ENCODE results near the gene MCL1.

DNA sequence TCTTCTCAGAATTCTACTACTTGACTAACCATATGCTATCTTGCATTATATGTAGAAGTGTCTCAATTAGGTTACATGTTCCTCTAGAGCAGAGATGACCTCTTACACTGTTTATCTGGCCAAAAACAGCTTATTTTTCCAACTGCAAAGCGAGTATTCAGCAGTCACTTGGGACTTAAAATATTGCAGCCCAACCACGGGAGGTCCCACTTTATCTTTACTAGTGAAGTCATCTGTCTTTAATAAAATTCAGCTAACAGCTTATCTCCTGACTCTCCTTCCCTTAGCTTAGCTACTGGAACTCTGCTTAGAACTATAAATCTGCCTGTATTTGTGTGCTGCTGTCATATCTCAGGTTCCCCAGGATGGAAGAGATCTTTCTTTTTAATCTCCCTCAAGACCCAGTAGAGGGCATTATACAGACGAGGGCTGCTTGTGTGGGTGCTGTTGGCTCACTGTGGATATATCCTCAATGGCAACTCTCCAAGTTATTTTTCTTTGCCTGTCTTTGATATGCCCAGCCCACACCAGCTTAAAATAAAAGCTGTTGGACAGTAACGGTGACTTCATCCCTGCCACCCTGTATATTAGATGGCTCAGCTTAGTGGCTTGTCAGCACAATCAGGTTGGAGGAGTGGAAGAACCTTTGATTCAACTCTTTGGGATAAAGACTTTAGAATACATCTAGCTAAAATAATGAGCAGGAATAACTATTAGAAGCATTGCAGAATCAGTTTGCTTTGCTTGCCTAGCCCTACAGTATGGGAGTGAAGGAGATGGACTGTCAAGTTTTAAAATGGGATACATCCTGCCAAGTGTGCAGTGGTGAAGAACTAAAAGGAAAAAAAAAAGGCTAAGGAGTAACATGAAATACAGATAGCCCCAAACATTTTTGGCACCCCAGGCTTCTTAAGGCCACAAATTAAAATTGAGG is 40.4 kb upstream of the MCL1 start:
- TF ChIP-seq, protein P1, sequence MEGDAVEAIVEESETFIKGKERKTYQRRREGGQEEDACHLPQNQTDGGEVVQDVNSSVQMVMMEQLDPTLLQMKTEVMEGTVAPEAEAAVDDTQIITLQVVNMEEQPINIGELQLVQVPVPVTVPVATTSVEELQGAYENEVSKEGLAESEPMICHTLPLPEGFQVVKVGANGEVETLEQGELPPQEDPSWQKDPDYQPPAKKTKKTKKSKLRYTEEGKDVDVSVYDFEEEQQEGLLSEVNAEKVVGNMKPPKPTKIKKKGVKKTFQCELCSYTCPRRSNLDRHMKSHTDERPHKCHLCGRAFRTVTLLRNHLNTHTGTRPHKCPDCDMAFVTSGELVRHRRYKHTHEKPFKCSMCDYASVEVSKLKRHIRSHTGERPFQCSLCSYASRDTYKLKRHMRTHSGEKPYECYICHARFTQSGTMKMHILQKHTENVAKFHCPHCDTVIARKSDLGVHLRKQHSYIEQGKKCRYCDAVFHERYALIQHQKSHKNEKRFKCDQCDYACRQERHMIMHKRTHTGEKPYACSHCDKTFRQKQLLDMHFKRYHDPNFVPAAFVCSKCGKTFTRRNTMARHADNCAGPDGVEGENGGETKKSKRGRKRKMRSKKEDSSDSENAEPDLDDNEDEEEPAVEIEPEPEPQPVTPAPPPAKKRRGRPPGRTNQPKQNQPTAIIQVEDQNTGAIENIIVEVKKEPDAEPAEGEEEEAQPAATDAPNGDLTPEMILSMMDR (tag by site-specific recombination; IDR thresholded peaks at IDR 0.05), result peak; percentile 22; the same call in 1 of the 2 replicates
- no peak for TF ChIP-seq SETDB1 (IDR thresholded peaks at IDR 0.05; ENCODE audit: insufficient read length, low read length)
- TF ChIP-seq ZNF140 (tag by site-specific recombination; IDR thresholded peaks at IDR 0.05), result no peak
- TF ChIP-seq SCRT1 (tag by site-specific recombination; IDR thresholded peaks at IDR 0.05; ENCODE audit: borderline replicate concordance), result no peak
- TF ChIP-seq ZBTB6 (tag by site-specific recombination; IDR thresholded peaks at IDR 0.05), result no peak
- TF ChIP-seq, protein P2, sequence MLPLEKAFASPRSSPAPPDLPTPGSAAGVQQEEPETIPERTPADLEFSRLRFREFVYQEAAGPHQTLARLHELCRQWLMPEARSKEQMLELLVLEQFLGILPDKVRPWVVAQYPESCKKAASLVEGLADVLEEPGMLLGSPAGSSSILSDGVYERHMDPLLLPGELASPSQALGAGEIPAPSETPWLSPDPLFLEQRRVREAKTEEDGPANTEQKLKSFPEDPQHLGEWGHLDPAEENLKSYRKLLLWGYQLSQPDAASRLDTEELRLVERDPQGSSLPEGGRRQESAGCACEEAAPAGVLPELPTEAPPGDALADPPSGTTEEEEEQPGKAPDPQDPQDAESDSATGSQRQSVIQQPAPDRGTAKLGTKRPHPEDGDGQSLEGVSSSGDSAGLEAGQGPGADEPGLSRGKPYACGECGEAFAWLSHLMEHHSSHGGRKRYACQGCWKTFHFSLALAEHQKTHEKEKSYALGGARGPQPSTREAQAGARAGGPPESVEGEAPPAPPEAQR (tag by site-specific recombination; IDR thresholded peaks at IDR 0.05), result no peak
- no peak for TF ChIP-seq ZNF785 (tag by site-specific recombination; IDR thresholded peaks at IDR 0.05)
- TF ChIP-seq, protein P3, sequence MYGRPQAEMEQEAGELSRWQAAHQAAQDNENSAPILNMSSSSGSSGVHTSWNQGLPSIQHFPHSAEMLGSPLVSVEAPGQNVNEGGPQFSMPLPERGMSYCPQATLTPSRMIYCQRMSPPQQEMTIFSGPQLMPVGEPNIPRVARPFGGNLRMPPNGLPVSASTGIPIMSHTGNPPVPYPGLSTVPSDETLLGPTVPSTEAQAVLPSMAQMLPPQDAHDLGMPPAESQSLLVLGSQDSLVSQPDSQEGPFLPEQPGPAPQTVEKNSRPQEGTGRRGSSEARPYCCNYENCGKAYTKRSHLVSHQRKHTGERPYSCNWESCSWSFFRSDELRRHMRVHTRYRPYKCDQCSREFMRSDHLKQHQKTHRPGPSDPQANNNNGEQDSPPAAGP (tag by site-specific recombination; IDR thresholded peaks at IDR 0.05), result peak; percentile 21; the same call in 1 of the 2 replicates
- TF ChIP-seq REPIN1 (tag by site-specific recombination; IDR thresholded peaks at IDR 0.05; ENCODE audit: low read depth), result no peak
- no peak for TF ChIP-seq ZNF398 (tag by site-specific recombination; IDR thresholded peaks at IDR 0.05)
- no peak for TF ChIP-seq REST (tag by site-specific recombination; IDR thresholded peaks at IDR 0.05)
- TF ChIP-seq ATF2 (tag by site-specific recombination; IDR thresholded peaks at IDR 0.05; ENCODE audit: low read depth), result no peak
- no peak for TF ChIP-seq ZNF510 (tag by site-specific recombination; IDR thresholded peaks at IDR 0.05; ENCODE audit: insufficient replicate concordance)
- no peak for TF ChIP-seq ZNF555 (tag by site-specific recombination; conservative IDR thresholded peaks at IDR 0.05)

Data from HEK293 (cell line).